HG03139 (cell line): ENCODE results near the gene PEX7.
"Not testable (repeated sequence)": the region's sequence is repeated elsewhere in the genome, so short reads cannot be mapped to it uniquely, and the experiment has no call there.

Experiments used
- ATAC-seq: cut with Tn5 transposase; IDR thresholded peaks from one replicate; pipeline ENCODE4 v1.9.1; 2021; ENCODE audit not compliant: unreplicated experiment

The PEX7 gene

DNA sequence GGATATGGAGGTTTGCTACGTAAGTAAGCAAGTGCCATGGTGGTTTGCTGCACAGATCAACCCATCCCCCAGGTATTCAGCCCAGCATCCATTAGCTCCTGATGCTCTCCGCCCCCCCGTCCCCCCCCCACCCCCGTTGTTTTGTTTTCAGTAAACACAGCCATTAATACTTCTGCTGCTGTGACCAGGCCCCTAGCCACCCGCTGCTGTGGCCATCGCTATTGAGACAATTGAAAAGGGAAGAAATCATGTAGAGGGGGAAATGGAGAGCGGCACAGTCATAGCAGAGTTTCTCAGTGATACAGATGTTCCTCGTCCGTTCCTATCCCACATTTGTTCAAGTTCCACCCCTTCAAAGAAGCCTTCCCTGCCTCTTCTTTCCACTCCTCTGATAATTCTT, 124.6 kb downstream of the PEX7 start:
- ATAC-seq = no peak

DNA sequence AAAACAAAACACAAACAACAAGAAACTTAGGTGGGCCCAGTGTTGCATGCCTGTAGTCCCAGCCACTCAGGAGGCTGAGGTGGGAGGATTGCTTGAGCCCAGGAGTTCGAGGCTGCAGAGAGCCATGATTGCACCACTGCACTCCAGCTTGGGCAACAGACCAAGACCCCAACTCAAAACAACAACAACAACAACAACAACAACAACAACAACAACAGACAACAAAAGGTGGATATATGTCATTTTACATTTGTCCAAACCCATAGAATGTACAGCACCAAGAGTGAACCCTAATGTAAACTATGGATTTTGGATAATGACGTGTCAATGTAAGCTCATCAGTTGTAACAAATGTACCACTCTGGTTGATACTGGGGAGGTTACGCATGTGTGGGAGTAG, 127.6 kb downstream of the PEX7 start:
- not testable (repeated sequence) for ATAC-seq

DNA sequence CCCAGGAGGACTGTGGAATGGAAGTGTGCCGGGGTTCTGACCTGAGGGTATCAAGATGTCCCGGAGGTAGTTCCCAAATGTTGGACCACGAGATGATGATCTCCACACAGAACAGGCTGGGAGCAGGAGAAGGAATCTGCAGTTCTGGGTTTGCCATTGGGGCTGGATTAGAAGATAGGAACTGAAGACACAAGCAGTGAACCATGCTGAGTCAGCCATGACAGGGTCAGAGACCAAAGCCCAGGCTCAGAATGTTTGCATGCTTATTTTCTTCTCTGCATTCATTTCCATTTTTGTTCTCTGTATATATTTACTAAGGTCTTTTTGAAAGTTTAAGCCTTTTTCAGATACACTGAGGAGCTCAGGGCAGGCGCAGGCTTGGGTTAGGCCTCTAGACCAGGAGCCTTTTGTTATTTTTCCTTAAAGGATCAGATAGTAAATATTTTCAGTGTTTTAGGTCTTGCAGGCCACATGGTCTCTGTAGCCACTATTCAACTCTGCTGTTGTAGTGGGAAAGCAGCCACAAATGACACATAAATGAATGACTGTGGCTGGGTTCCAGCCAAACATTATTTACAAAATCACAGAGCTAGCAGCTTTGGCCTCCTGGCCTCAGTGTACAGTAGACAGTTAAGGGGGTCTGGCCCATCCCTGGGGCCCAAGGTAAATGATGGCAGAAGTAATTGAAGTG, 128.2 kb downstream of the PEX7 start:
- no peak for ATAC-seq

DNA sequence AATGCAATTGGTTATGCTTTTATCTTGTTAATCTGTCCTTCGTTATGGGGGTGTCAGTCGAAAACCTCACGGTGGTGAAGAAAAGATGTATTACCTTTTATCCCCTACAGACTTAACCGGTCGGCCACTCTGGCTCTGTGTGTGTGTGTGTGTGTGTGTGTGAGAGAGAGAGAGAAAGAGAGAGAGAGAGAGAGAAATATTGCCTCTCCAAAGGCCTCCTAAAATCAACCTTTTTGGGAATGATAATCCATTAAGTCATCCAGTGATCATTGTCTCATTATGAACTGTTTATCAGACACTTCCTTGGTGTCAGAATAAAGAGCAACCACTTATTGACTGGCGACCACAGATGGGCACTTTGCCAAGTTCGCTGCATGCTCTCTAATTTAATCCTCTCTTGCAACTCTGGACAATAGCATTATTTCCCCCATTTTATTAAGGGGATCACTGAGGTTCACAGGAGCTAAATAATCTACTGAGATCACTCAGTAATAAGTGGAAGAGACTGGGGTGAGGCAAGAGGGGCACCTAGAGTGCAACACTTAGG, 130.4 kb downstream of the PEX7 start:
- ATAC-seq = no peak

DNA sequence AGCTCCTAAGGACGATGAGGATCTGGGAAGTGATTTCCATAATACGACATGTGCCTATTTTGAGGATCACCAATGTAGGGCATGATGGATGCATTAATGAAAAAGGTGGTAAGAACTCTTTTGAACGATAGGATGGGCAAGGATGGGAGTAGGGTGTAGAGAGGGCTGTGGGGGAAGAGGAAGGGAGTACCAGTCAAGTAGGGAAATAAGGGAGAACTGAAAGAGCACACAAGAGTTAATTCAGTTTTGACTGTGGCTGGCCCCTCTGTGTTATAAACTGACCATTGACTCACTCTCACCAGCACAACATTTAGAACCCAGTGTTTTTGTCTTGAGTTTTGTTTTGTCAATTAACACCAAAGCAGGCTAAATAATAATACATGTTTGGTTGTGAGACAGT, 132.7 kb downstream of the PEX7 start:
- no peak for ATAC-seq

DNA sequence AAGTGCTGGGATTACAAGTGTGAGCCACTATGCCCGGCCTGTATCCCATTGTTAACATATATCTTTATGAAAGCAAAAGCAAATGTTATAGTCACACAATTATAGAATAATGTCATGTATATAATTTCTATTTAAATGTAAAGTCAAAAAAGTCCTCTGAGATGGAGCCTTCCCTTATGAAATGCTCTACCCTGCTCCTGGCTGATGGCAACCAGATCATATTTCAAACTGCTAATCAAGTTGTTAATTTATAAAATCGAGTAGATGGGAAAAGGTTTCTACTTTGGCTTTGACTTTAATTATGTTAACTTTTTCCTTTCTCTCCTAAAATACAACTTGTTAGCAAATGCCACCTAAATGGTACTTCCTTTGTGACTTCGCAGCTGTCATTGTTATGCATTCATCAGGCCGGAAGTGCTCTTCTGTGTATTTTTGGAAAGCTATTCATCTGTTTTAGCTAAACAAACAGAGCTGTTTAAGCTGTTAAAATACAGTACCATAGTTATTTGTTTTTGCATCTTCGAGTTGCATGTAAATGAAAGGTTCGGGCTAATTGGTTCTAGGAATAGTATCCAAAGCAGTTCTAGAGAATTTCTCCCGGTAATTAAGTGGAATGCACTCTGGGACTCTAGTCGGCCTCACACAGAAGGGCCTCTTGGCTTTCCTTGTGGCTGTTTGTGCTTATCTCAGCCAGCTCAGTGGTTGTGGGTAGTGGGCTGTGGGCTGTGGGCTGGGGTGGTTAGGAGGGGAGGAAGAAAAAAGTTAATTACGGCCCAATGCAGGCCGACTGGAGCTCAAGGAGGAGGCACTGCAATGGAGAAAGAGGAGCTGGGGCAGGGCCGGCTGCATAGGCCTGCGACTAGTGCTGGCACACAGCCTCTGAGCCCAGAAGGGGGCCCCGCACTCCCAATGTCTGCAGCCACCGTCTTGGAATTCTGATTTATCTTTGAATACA, 134.5 kb downstream of the PEX7 start:
- ATAC-seq = no peak

DNA sequence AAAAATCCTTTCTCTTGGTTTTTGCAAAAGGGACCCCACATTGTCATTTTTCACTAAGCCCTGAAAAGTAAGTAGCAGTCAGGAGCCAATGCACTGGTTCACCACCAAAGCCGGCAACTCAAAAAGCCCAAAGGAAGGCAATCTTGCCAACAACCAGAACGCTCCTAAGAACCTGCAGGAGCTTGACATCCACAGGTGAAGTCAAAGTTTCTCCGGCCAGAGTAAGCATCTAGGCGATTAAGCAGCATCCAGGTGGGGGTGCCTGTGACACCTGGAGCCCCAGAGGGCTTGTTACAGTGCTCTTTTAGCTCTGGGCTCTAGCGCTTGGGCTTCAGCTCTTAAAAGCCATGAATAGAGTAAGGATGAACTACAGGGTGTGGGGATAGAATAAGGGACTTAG, 135.8 kb downstream of the PEX7 start:
- no peak for ATAC-seq

DNA sequence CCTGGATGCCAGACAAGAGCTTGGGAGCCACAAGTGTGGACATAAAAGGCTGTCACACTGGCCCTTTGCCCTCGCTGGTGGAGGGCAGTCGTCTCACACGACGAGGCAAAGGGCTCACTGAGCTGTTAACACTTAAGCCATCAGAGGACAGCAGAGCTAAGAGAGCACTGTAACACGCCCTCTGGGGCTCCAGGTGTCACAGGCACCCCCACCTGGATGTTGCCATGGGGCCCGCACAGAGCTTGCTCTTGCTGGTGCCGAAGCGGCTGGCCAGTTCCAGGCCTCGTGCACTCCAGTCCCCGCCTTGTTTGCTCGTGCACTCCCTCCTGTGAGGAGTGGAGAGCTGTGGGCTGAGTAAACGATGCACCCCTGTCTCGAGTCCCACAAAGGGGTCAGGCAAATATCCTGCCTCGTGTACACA, 137.1 kb downstream of the PEX7 start:
- no peak for ATAC-seq

DNA sequence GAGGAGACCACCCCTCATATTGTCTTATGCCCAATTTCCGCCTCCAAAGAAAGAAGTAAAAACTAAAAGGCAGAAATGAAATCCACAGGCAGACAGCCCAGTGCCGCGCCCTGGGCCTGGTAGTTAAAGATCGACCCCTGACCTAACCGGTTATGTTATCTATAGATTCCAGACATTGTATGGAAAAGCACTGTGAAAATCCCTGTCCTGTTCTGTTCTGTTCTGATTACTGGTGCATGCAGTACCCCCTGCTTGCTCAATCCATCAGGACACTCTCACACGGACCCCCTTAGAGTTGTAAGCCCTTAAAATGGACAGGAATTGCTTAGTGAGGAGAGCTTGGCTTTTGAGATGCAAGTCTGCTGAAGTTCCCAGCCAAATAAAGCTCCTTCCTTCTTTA, 137.5 kb downstream of the PEX7 start:
- ATAC-seq = not testable (repeated sequence)

DNA sequence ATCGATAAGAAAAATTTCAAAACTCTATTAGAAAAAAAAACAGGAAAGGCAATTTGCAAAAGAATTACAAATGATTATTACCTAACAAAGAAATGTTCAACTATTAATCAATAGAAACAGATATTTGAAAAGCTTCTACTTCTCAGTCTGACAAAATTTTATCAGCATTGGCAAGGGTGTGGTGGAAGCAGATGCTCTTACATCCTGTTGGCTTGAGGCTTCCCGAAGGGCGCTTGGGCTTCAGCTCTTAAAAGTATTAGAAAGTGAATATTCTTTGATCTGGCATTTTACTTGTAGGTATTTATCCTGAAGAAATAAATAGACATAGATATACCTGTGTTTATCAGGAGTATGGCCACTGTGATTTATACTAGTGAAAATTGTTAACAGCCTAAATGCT, 138.4 kb downstream of the PEX7 start:
- no peak for ATAC-seq

DNA sequence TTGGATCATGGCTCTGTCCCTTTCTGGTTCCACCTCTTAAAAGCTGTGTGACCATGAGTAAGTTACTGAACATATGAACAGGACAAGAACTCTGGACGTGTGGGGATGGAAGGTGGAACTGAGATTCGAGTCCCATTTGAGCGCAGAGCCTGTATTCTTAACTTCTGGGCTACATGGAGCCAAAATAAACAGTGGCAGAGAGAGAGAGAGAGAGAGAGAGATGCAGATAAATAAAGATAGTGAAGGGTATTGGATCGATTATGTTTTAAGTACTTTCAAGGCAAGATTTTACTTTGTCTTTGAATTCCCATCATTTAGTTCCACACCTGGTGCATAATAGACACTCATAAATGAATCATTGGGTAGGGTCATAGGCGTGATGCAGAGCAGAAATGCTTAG, 139.5 kb downstream of the PEX7 start:
- ATAC-seq = no peak

DNA sequence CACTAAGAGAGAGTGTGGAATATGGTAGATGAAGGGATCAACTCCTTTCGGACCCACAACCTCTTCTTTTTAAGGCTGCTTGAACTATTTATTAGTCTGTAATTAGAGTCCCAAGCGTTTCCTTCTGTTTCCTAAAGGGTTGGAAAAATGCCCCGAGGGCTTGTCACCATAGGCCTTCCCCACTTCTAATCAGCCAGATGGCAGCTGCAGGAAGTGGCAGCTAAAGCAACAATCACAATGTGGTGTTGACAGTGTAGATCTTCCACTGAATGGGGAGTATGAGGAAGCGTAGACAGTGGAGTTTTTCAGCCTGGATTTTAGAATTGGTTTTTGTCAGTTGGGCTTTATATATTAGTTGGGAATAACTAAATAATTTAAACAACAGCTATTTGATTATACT, 140.3 kb downstream of the PEX7 start:
- no peak for ATAC-seq

DNA sequence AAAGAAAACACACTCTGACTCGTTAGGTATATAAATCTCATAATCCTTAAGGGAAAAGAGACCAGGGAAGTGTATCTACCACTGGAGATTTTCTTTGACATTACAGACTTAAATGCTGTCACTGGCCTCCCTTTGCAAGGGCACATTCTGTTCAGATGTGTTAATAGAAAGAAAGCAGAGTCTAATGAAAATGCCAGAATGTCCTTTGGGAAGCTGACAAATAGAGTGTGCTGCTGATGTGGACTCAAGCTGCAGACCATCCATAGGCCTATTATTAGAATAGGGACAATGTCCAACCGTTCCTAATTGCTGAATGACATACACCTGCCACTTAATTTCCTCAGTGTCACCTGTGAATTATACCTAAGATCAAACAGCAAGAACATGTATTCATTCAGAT, 140.9 kb downstream of the PEX7 start:
- no peak for ATAC-seq
